ENCODE results near the gene CLASP1. TPM values are rescaled to one million over a fixed set of nuclear protein-coding genes. Genes with fewer than 3 reads are reported as not detected.

CLASP1 gene
- total RNA-seq, 2 donors from 2014 or later: 87.0 to 88.3 TPM

- Histone ChIP-seq H3K36me3 (ENCODE audit: control insufficient read depth, insufficient read depth, low read length) (no peaks in the 10 kb centered on the region), H3K4me1 (ENCODE audit: control insufficient read depth, insufficient read depth, low read length) (peaks cover 5% of the 10 kb centered on the region), H3K4me3 (ENCODE audit: low read length) (no peak overlapping the region), H3K9ac (ENCODE audit: extremely low read depth, low read length, poor library complexity, severe bottlenecking) (no peak overlapping the region), H3K9me3 (ENCODE audit: control insufficient read depth, low read length) (no peaks in the 10 kb centered on the region), H3K27ac (ENCODE audit: low read depth, low read length) (no peak overlapping the region), H3K27me3 (ENCODE audit: control insufficient read depth, insufficient read depth, low read length, poor library complexity, severe bottlenecking) (no peaks in the 10 kb centered on the region)
- WGBS, 2 experiments (ENCODE audit: insufficient coverage in 1 of 2, insufficient read length in 1 of 2): 90 to 100% methylated on average over 1 of the region's 1 CpG
- peaks cover 24% of the 10 kb centered on the region for H3K4me1 Mint-ChIP-seq
- no peak overlapping the region for H3K27ac Mint-ChIP-seq
- DNase-seq: no peak
- H3K9me3 Mint-ChIP-seq: no peaks in the 10 kb centered on the region
- no peak for TF ChIP-seq CTCF (conservative IDR thresholded peaks at IDR 0.05)
- no peaks in the 10 kb centered on the region for H3K27me3 Mint-ChIP-seq (ENCODE audit: insufficient read depth)
- no peaks in the 10 kb centered on the region for H3K36me3 Mint-ChIP-seq (ENCODE audit: low read depth)
- H3K4me3 Mint-ChIP-seq: no peak overlapping the region
Measured at GRCh38 chr2:121577381-121577780, 71.9 kb downstream of the CLASP1 start.

GRCh38 chr2:121576263-121576662 is 73.0 kb downstream of the CLASP1 start:
- no peak for TF ChIP-seq CTCF (conservative IDR thresholded peaks at IDR 0.05)
- no peaks in the 10 kb centered on the region for H3K9me3 Mint-ChIP-seq
- DNase-seq: no peak
- H3K4me1 Mint-ChIP-seq: peaks cover 24% of the 10 kb centered on the region
- no peaks in the 10 kb centered on the region for H3K27me3 Mint-ChIP-seq (ENCODE audit: insufficient read depth)
- no peaks in the 10 kb centered on the region for H3K9me3 ChIP-seq (ENCODE audit: control insufficient read depth, low read length)
- H3K4me3 Mint-ChIP-seq: no peak overlapping the region
- H3K27ac ChIP-seq (ENCODE audit: low read depth, low read length): no peak overlapping the region
- H3K27me3 ChIP-seq (ENCODE audit: control insufficient read depth, insufficient read depth, low read length, poor library complexity, severe bottlenecking): no peaks in the 10 kb centered on the region
- WGBS, 2 experiments (ENCODE audit: insufficient coverage in 1 of 2, insufficient read length in 1 of 2): 80 to 96% methylated on average over 1 of the region's 1 CpG
- no peaks in the 10 kb centered on the region for H3K36me3 ChIP-seq (ENCODE audit: control insufficient read depth, insufficient read depth, low read length)
- H3K9ac ChIP-seq (ENCODE audit: extremely low read depth, low read length, poor library complexity, severe bottlenecking): no peak overlapping the region
- peaks cover 5% of the 10 kb centered on the region for H3K4me1 ChIP-seq (ENCODE audit: control insufficient read depth, insufficient read depth, low read length)
- no peak overlapping the region for H3K4me3 ChIP-seq (ENCODE audit: low read length)
- H3K27ac Mint-ChIP-seq: no peak overlapping the region
- peaks cover 6% of the 10 kb centered on the region for H3K36me3 Mint-ChIP-seq (ENCODE audit: low read depth)

- H3K27ac ChIP-seq (ENCODE audit: low read depth, low read length): no peak overlapping the region
- 97 to 100% methylated on average over 2 to 3 of the region's 3 CpGs for WGBS, 2 experiments (ENCODE audit: insufficient coverage in 1 of 2, insufficient read length in 1 of 2)
- TF ChIP-seq CTCF (conservative IDR thresholded peaks at IDR 0.05): no peak
- no peak overlapping the region for H3K9ac ChIP-seq (ENCODE audit: extremely low read depth, low read length, poor library complexity, severe bottlenecking)
- peaks cover 5% of the 10 kb centered on the region for H3K4me1 ChIP-seq (ENCODE audit: control insufficient read depth, insufficient read depth, low read length)
- H3K36me3 ChIP-seq (ENCODE audit: control insufficient read depth, insufficient read depth, low read length): no peaks in the 10 kb centered on the region
- no peaks in the 10 kb centered on the region for H3K27me3 ChIP-seq (ENCODE audit: control insufficient read depth, insufficient read depth, low read length, poor library complexity, severe bottlenecking)
- H3K27ac Mint-ChIP-seq: no peak overlapping the region
- no peaks in the 10 kb centered on the region for H3K9me3 Mint-ChIP-seq
- H3K36me3 Mint-ChIP-seq (ENCODE audit: low read depth): peaks cover 6% of the 10 kb centered on the region
- H3K27me3 Mint-ChIP-seq (ENCODE audit: insufficient read depth): no peaks in the 10 kb centered on the region
- H3K4me1 Mint-ChIP-seq: peaks cover 24% of the 10 kb centered on the region
- H3K4me3 Mint-ChIP-seq: no peak overlapping the region
- no peaks in the 10 kb centered on the region for H3K9me3 ChIP-seq (ENCODE audit: control insufficient read depth, low read length)
- H3K4me3 ChIP-seq (ENCODE audit: low read length): no peak overlapping the region
- DNase-seq: no peak
Measured at GRCh38 chr2:121575800-121576199, 73.5 kb downstream of the CLASP1 start.
